AG04449 (cell line): ENCODE data around the gene TGM5.

Experiments
- CTCF ChIA-PET: fragments of 350-600 bp; formaldehyde crosslinking; extraction: SDS; loops from one replicate; lab custom pipeline; 2021; ENCODE audit warnings: antibody characterized with exemption; lab: Yijun Ruan, JAX
- POLR2A ChIA-PET: fragments of 400-600, 350-600 bp; formaldehyde crosslinking; extraction: SDS; loops from one replicate; lab custom pipeline; 2020; ENCODE audit warnings: antibody characterized with exemption, inconsistent platforms; lab: Yijun Ruan, JAX
- DNase-seq: peaks from one replicate; pipeline ENCODE4 v3.0.0-alpha.2; 2010; ENCODE audit warnings: low read depth, low spot score
- H3K4me3 ChIP-seq: 2 replicates; pipeline ENCODE4 v1.5.1; 2011; ENCODE audit warnings: low read depth, mild to moderate bottlenecking, control low read depth, low read length
- CTCF ChIP-seq: IDR thresholded peaks from one replicate; pipeline ENCODE4 v1.5.1; 2011; ENCODE audit warnings: mild to moderate bottlenecking, moderate library complexity, low read length, control low read depth, inconsistent platforms; ENCODE audit not compliant: insufficient read depth; ENCODE audit errors: missing control alignments

TGM5 gene

GRCh38 chr15:43253431-43254403, 13.0 kb downstream of the TGM5 start:
- TF ChIP-seq CTCF, result no peak
- POLR2A ChIA-PET, result no interaction called here
- CTCF ChIA-PET, result interaction anchor here (0.6 to 1.8 kb wide), 4 partner anchors 11 to 32 kb away, joined by 4 to 7 read pairs (median 5); no protein-coding TSS in a partner anchor
- no peak for DNase-seq
- no peak overlapping the region for H3K4me3 ChIP-seq

- H3K4me3 ChIP-seq, result no peak overlapping the region
- TF ChIP-seq CTCF, result no peak
- CTCF ChIA-PET, result interaction anchor here (1.3 to 2.0 kb wide), 3 partner anchors 9 to 36 kb away, joined by 3 to 8 read pairs (median 3); no protein-coding TSS in a partner anchor
- POLR2A ChIA-PET, result no interaction called here
- no peak for DNase-seq
Measured at GRCh38 chr15:43251871-43252250, 14.9 kb downstream of the TGM5 start.

- DNase-seq, result no peak
- H3K4me3 ChIP-seq, result no peak overlapping the region
- no peak for TF ChIP-seq CTCF
- POLR2A ChIA-PET, result no interaction called here
- CTCF ChIA-PET, result interaction anchor here (1.3 to 2.0 kb wide), 4 partner anchors 10 to 37 kb away, joined by 3 to 8 read pairs (median 4); no protein-coding TSS in a partner anchor
Measured at GRCh38 chr15:43251185-43251870, 15.4 kb downstream of the TGM5 start.

GRCh38 chr15:43250785-43251184, 15.9 kb downstream of the TGM5 start:
- POLR2A ChIA-PET, result no interaction called here

GRCh38 chr15:43249699-43250203, 17.0 kb downstream of the TGM5 start:
- no peak for TF ChIP-seq CTCF
- CTCF ChIA-PET, result interaction anchor here (1.3 kb wide), 1 partner anchor 35 kb away, joined by 4 read pairs; no protein-coding TSS in a partner anchor
- DNase-seq, result peak; percentile 24
- POLR2A ChIA-PET, result no interaction called here
- no peak overlapping the region for H3K4me3 ChIP-seq

More at GRCh38 chr15:43250785-43251184, 15.9 kb downstream of the TGM5 start:
- H3K4me3 ChIP-seq, result no peak overlapping the region
- no peak for TF ChIP-seq CTCF
- no peak for DNase-seq
- CTCF ChIA-PET, result interaction anchor here (1.3 to 2.0 kb wide), 4 partner anchors 10 to 37 kb away, joined by 3 to 8 read pairs (median 4); no protein-coding TSS in a partner anchor
